Thoracic aorta (tissue), 2 donors: ENCODE results near the gene SIGLEC10. TPM values are rescaled to one million over a fixed set of nuclear protein-coding genes. Genes with fewer than 3 reads are reported as not detected.

ENCODE experiments used
- ATAC-seq: fragments of 150-250 bp; one replicate; pipeline ENCODE4 v1.8.0; 2017; ENCODE audit warnings: low read depth; ENCODE audit not compliant: insufficient number of reproducible peaks, low FRiP score
- DNase-seq: peaks from one replicate; pipeline ENCODE4 v3.0.0-alpha.2; 2020; ENCODE audit warnings: low spot score
- H3K27ac ChIP-seq, 2 donors: fragments of 200-600 bp; sonication (generic); 1 replicate in 1 of 2; 2 replicates in 1 of 2; pipeline ENCODE4 v1.5.1; 2016; ENCODE audit warnings: mild to moderate bottlenecking in 2 of 2, moderate library complexity in 2 of 2
- H3K27me3 ChIP-seq: fragments of 200-600 bp; sonication (generic); replicated peaks from 2 replicates; pipeline ENCODE4 v1.6.0; 2016; ENCODE audit warnings: mild to moderate bottlenecking; ENCODE audit not compliant: insufficient read depth
- H3K36me3 ChIP-seq: fragments of 200-600 bp; sonication (generic); one replicate; pipeline ENCODE4 v1.5.1; 2016
- H3K4me1 ChIP-seq, 2 donors: fragments of 200-600 bp; sonication (generic); 1 replicate in 1 of 2; 2 replicates in 1 of 2; pipeline versions ENCODE4 v1.5.1 to v1.6.0; 2016; ENCODE audit warnings: low read depth in 2 of 2, mild to moderate bottlenecking in 1 of 2; ENCODE audit not compliant: control insufficient read depth in 1 of 2
- H3K4me3 ChIP-seq: fragments of 200-600 bp; sonication (generic); 2 replicates; pipeline ENCODE4 v1.5.1; 2016; ENCODE audit warnings: mild to moderate bottlenecking
- H3K9me3 ChIP-seq: fragments of 200-600 bp; sonication (generic); 2 replicates; pipeline ENCODE4 v1.5.1; 2016
- CTCF ChIP-seq: fragments of 200-600 bp; sonication (generic); IDR thresholded peaks from one replicate; pipeline ENCODE4 v1.5.1; 2019; ENCODE audit warnings: antibody characterized with exemption
- total RNA-seq, 2 donors: library from RNA; depleted of rRNA; stranded (reverse); fragments of >200 nt; gene quantifications; one replicate each; pipeline versions ENCODE4 v1.1.0 to v1.2.3, GENCODE V29; 2016

The SIGLEC10 gene
- total RNA-seq, 2 donors from 2014 or later = 13.3 to 20.3 TPM

GRCh38 chr19:51439021-51439465 is 21.6 kb upstream of the SIGLEC10 start:
- H3K9me3 ChIP-seq = no peaks in the 10 kb centered on the region
- no peaks in the 10 kb centered on the region for H3K27me3 ChIP-seq
- H3K27ac ChIP-seq = no peak overlapping the region
- no peak for TF ChIP-seq CTCF
- no peaks in the 10 kb centered on the region for H3K4me1 ChIP-seq
- no peaks in the 10 kb centered on the region for H3K36me3 ChIP-seq
- no peak overlapping the region for H3K4me3 ChIP-seq
- DNase-seq (no peak), ATAC-seq (no peak)

DNA sequence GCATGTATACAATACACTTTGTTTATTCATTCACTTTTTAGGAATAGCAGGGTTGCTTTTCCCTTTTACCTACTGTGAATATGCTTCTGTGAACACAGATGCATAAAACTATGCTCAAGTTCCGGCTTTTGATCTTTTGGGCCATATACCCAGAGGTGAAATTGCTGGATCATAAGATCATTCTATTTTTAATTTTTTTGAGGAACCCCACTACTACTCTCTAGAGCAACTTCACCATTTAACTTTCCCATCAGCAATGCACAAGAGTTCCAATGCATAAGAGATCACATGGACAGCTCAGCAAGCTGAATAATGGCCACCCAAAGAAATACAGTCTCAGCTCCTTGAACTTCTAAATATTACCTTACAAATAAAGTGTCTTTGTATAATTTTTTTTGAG is 17.0 kb upstream of the SIGLEC10 start:
- no peaks in the 10 kb centered on the region for H3K27me3 ChIP-seq
- ATAC-seq = no peak
- H3K4me1 ChIP-seq = no peaks in the 10 kb centered on the region
- no peaks in the 10 kb centered on the region for H3K9me3 ChIP-seq
- DNase-seq = no peak
- H3K36me3 ChIP-seq = no peaks in the 10 kb centered on the region
- no peak overlapping the region for H3K27ac ChIP-seq
- no peak for TF ChIP-seq CTCF
- no peak overlapping the region for H3K4me3 ChIP-seq

DNA sequence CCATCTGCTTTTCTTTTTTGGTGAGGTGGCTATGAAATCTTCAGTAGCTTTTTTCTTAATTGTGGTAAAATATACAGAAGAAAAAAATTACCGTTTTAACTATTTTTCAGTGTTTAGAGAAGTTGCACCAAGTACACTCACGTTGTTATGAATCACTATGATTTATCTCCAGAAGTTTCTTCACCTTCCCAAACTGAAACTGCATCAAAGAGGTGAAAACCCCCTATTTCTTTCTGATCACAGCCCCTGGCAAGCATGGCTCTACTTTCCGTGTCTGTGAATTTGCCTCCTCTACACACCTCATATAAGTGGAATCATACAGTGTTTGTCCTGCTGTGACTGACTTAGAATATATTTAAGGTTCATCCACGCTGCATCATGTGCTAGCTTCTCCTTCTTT is 15.6 kb upstream of the SIGLEC10 start:
- TF ChIP-seq CTCF = no peak
- DNase-seq (no peak), ATAC-seq (no peak)
- H3K27ac ChIP-seq = no peak overlapping the region
- no peaks in the 10 kb centered on the region for H3K4me1 ChIP-seq
- H3K27me3 ChIP-seq = no peaks in the 10 kb centered on the region
- H3K9me3 ChIP-seq = no peaks in the 10 kb centered on the region
- H3K4me3 ChIP-seq = no peak overlapping the region
- no peaks in the 10 kb centered on the region for H3K36me3 ChIP-seq

DNA sequence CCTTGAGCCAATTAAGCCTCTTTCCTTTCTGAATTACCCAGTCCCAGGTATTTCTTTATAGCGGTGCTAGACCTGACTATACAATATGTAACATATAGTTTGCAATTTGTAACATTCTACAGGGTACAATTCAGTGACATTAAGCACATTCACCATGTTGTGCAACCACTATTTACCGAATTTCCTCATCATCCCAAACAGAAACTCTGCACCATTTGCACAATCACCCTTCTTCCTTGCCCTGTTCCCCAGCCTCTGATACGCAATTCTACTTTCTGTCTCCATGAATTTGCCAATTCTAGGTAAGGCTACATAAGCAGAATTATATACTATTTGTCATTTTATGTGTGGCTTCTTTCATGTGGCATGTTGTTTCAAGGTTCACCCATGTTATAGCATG is 13.7 kb upstream of the SIGLEC10 start:
- Histone ChIP-seq H3K4me1 (no peaks in the 10 kb centered on the region), H3K36me3 (no peaks in the 10 kb centered on the region), H3K4me3 (no peak overlapping the region), H3K27me3 (no peaks in the 10 kb centered on the region), H3K9me3 (no peaks in the 10 kb centered on the region), H3K27ac (no peak overlapping the region)
- no peak for TF ChIP-seq CTCF
- ATAC-seq (no peak), DNase-seq (no peak)

- no peak for ATAC-seq
These were observed 12.8 kb upstream of the SIGLEC10 start for GRCh38 chr19:51430221-51430620.

More at GRCh38 chr19:51430221-51430620, 12.8 kb upstream of the SIGLEC10 start:
- DNase-seq = no peak
- Histone ChIP-seq H3K27me3 (no peaks in the 10 kb centered on the region), H3K9me3 (no peaks in the 10 kb centered on the region), H3K4me3 (no peak overlapping the region), H3K27ac (no peak overlapping the region), H3K36me3 (no peaks in the 10 kb centered on the region), H3K4me1 (no peaks in the 10 kb centered on the region)
- no peak for TF ChIP-seq CTCF
